Left ventricle myocardium superior (tissue), 1 donor: ENCODE results near the gene CCM2. TPM values are rescaled to one million over a fixed set of nuclear protein-coding genes. Genes with fewer than 3 reads are reported as not detected.

Experiments
- ATAC-seq: fragments of 200-7000 bp; cut with Tn5 transposase; one replicate; pipeline ENCODE4 v1.9.1; 2020; ENCODE audit warnings: mild to moderate bottlenecking, moderate library complexity
- DNase-seq: peaks from one replicate; pipeline ENCODE4 v3.0.0-alpha.2; 2020
- intact Hi-C: fragments of 100-400 bp; cut with micrococcal nuclease; formaldehyde crosslinking; loops from one replicate; pipeline ENCODE4 v1.11.0; 2022
- total RNA-seq: library from RNA; stranded (reverse); fragmentation: NEBNext Ultra II Directional; extraction: Animal tissue kit (Norgen Biotek cat#: 25700); gene quantifications from one replicate; pipeline ENCODE4 v1.2.1, GENCODE V29; 2021
- donor health status: DM: no; HTN: yes; CAD: no; lungs with severe emphysema.

CCM2 gene
- total RNA-seq, 1 donor from 2014 or later = 36.7 TPM

- ATAC-seq (peak; percentile 55), DNase-seq (peak; percentile 63)
- intact Hi-C loops = no loop called here
Observed at GRCh38 chr7:44978511-44979366, 21.3 kb upstream of the CCM2 start, which contains the start of gene MYO1G. MYO1G (minus strand) TSS chr7:44979015; CDS start chr7:44978961, 54 bp downstream.

GRCh38 chr7:44979481-44980392 is 20.3 kb upstream of the CCM2 start:
- ATAC-seq (no peak), DNase-seq (no peak)
- intact Hi-C loops = loop anchor here (10.0 kb wide), 1 partner anchor 135 kb away; the partner anchor contains the start of gene TBRG4

- ATAC-seq (peak; percentile 27), DNase-seq (no peak)
- intact Hi-C loops = loop anchor here (10.0 kb wide), 1 partner anchor 134 kb away; the partner anchor contains the start of gene TBRG4
Observed at GRCh38 chr7:44980393-44981034, 19.5 kb upstream of the CCM2 start.

GRCh38 chr7:44981035-44981706 is 18.8 kb upstream of the CCM2 start:
- intact Hi-C loops = loop anchor here (10.0 kb wide), 1 partner anchor 134 kb away; the partner anchor contains the start of gene TBRG4
- DNase-seq = no peak
- ATAC-seq = no peak

- DNase-seq = no peak
- ATAC-seq = no peak
- intact Hi-C loops = loop anchor here (10.0 kb wide), 1 partner anchor 132 kb away; the partner anchor contains the start of gene TBRG4
Observed at GRCh38 chr7:44982535-44982923, 17.5 kb upstream of the CCM2 start.

GRCh38 chr7:44982970-44983369 is 17.0 kb upstream of the CCM2 start:
- intact Hi-C loops = loop anchor here (10.0 kb wide), 1 partner anchor 132 kb away; the partner anchor contains the start of gene TBRG4
- DNase-seq (no peak), ATAC-seq (no peak)

GRCh38 chr7:44983742-44984477 is 16.1 kb upstream of the CCM2 start:
- no peak for DNase-seq
- intact Hi-C loops = loop anchor here (10.0 kb wide), 1 partner anchor 131 kb away; the partner anchor contains the start of gene TBRG4
- no peak for ATAC-seq

- ATAC-seq (no peak), DNase-seq (no peak)
- intact Hi-C loops = loop anchor here (10.0 kb wide), 1 partner anchor 130 kb away; the partner anchor contains the start of gene TBRG4
Observed at GRCh38 chr7:44984478-44984758, 15.6 kb upstream of the CCM2 start.

GRCh38 chr7:44985033-44985695 is 14.8 kb upstream of the CCM2 start:
- DNase-seq = no peak
- intact Hi-C loops = loop anchor here (10.0 kb wide), 1 partner anchor 130 kb away; the partner anchor contains the start of gene TBRG4
- ATAC-seq = no peak

- ATAC-seq = no peak
- no peak for DNase-seq
- intact Hi-C loops = loop anchor here (10.0 kb wide), 1 partner anchor 129 kb away; the partner anchor contains the start of gene TBRG4
Observed at GRCh38 chr7:44985900-44986217, 14.1 kb upstream of the CCM2 start.

GRCh38 chr7:44986218-44987053 is 13.6 kb upstream of the CCM2 start:
- ATAC-seq = peak; percentile 99
- DNase-seq = peak; percentile 98
- intact Hi-C loops = loop anchor here (10.0 kb wide), 1 partner anchor 128 kb away; the partner anchor contains the start of gene TBRG4

GRCh38 chr7:44987457-44987856 is 12.5 kb upstream of the CCM2 start:
- DNase-seq (no peak), ATAC-seq (no peak)
- intact Hi-C loops = loop anchor here (10.0 kb wide), 1 partner anchor 127 kb away; the partner anchor contains the start of gene TBRG4

GRCh38 chr7:44987996-44988395 is 12.0 kb upstream of the CCM2 start:
- DNase-seq (no peak), ATAC-seq (no peak)
- intact Hi-C loops = loop anchor here (10.0 kb wide), 1 partner anchor 127 kb away; the partner anchor contains the start of gene TBRG4

GRCh38 chr7:44988701-44989100 is 11.3 kb upstream of the CCM2 start:
- intact Hi-C loops = loop anchor here (10.0 kb wide), 1 partner anchor 126 kb away; the partner anchor contains the start of gene TBRG4
- no peak for DNase-seq
- no peak for ATAC-seq

GRCh38 chr7:44989132-44989531 is 10.9 kb upstream of the CCM2 start:
- no peak for DNase-seq
- no peak for ATAC-seq
- intact Hi-C loops = loop anchor here (10.0 kb wide), 1 partner anchor 126 kb away; the partner anchor contains the start of gene TBRG4
